G401 (cell line): Measurements from ENCODE around the gene HCN1. TPM values are rescaled to one million over a fixed set of nuclear protein-coding genes. Genes with fewer than 3 reads are reported as not detected.
"Not testable (repeated sequence)": the region's sequence is repeated elsewhere in the genome, so short reads cannot be mapped to it uniquely, and the experiment has no call there.

ENCODE experiments used
- DNase-seq: peaks from one replicate; pipeline ENCODE4 v3.0.0-alpha.2; 2015; ENCODE audit warnings: low spot score
- in situ Hi-C: cut with HindIII; loops from 2 replicates; pipeline ENCODE4 v1.10.0; 2016; ENCODE audit warnings: low sequenced_read_pairs, mixed read lengths
- total RNA-seq: library from RNA; depleted of rRNA; stranded (reverse); fragments of >200 nt; shearing (Covaris generic); gene quantifications from 2 replicates; pipeline ENCODE4 v1.2.3, GENCODE V29; 2014

The HCN1 gene
- total RNA-seq, 1 experiment from 2014 or later = not detected

GRCh38 chr5:45484781-45485180 is 211.4 kb downstream of the HCN1 start:
- in situ Hi-C loops = no loop called here
- DNase-seq = peak; percentile 83

DNA sequence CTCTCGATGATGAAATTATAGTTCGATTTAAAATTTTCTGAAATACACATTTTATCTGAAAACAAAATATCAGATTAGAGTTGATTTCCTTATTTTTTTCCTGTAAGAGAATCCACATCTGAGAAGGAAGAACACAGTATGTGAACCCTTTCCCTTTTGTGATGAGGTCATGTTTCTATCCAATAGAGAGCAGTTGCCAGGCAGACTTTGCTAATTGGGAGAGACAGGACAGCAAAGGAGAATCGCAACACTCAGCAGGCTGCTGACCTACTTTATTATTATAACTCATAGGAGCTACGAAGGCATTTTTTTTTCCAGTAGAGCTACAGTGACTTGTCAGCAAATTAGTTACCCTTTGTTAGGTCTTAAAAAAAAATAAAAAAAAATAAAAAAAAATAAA is 242.1 kb downstream of the HCN1 start:
- DNase-seq = peak; percentile 97
- in situ Hi-C loops = no loop called here

DNA sequence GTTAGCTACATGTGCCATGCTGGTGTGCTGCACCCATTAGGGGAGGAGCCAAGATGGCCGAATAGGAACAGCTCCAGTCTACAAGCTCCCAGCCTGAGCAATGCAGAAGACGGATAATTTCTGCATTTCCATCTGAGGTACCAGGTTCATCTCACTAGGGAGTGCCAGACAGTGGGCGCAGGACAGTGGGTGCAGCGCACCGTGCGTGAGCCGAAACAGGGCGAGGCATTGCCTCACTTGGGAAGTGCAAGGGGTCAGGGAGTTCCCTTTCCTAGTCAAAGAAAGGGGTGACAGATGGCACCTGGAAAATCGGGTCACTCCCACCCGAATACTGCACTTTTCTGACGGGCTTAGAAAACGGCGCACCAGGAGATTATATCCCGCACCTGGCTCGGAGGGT is 251.3 kb downstream of the HCN1 start:
- DNase-seq, in situ Hi-C loops: not testable (repeated sequence)

DNA sequence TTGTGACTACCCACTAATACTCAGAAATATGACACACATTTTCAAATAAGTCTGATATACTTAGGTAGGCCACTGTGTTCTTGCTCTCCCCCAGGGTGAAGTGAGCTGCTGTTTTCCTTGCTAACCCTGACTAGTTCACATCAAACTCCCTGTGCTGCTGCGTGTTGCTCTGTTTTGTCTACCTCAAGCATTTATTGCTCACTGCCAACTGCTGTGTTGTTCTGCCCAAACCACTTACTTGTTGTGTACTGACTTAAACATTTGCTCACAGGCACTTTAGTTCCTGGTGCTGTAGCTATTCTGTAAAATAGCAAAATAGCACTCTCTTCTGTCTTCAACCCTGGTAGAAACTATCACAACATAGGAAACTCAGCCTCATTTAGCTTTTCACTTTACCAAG is 255.7 kb downstream of the HCN1 start:
- in situ Hi-C loops = no loop called here
- peak; percentile 30 for DNase-seq

DNA sequence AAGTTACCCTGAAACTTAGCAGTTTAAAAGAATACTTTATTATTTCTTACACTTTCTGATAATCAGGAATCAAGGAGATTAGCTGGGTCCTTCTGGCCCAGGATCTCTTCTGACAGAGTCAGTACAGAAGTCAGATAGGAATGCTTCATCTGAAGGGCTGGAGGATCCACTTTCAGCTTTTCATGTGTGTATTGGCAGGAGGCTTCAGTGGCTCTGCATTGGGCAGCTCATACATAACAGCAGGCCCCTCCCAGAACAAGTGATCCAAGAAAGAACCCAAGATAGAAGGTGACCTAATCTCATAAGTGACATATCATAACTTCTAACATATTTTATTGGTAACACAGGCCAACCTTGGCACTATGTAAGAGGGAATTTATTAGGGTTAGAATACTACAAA is 258.4 kb downstream of the HCN1 start:
- no peak for DNase-seq
- in situ Hi-C loops = no loop called here

GRCh38 chr5:45417285-45417998 is 278.7 kb downstream of the HCN1 start:
- no peak for DNase-seq
- in situ Hi-C loops = no loop called here

DNA sequence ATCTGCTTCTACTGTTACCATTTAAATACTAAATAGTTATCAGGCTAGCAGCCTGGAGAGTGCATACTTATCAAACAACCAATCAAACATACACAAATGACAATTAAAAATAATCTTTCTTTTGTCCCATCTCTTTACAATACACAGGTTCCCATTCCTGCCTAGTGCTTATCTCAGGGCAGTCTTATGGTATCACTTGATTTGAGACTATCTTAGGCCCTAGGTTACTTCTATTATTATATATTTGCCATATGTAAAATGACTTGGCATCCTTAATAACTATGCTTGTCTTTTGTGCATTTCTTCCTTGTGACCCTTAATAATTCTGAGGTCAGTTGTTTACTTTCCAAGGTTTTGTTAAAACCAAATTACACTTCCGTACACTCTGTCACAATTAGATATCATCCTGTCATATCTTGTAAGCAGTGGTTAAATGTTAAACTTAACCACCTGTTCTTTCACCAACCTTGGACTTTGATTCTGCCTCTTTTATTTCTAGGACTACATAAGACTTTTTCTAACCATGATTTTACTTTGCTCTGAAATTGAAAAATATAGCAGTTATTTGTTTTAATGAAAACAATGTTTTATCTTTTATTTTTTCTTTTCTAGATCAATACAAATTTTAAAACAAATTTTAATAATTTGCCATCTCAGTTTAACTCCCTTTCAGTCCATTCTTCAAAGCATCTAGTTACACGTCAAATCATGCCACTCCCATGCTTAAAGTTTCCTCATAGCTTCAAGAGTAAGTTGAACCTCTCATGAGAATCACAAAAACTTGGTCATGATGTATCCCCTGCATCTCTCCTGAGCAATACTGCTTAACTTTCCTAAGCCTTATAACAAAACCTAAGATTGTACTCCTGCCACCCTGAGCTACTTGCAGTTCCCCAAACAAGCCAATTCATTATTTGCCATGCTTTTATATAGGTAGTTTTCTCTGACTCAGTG is 281.3 kb downstream of the HCN1 start:
- no peak for DNase-seq
- in situ Hi-C loops = no loop called here

DNA sequence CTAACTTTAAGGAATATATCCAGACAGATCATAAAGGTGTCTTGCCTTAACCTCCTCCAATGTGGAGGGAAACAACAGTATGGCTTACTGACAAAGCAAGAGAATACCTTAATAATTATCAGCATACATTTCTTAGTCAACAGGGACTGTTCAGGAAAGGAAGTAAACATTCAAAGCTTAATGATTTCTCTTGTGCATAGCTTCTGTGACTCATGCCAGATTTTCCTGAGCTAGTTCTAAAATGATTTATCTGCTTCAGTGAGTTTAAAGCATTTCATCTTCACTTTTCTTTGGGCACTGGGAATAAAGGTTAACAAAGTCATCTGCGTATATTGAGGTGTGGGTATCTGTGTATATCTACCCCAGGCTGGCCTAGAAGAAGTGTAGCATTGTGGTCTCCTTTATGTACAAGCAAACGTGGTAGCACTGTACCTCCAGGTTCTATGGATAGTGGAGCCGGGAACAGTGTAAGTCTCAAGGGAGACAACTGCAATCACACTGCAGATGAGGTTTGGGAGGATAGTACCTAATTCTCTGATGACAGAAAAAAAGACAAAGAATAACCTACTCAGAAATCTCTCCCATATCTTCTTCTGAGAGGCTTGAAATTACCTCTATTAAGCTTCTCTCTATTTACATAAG is 284.1 kb downstream of the HCN1 start:
- in situ Hi-C loops = no loop called here
- no peak for DNase-seq

- in situ Hi-C loops = no loop called here
- DNase-seq = no peak
Measured at GRCh38 chr5:45410304-45410995, 285.7 kb downstream of the HCN1 start.

DNA sequence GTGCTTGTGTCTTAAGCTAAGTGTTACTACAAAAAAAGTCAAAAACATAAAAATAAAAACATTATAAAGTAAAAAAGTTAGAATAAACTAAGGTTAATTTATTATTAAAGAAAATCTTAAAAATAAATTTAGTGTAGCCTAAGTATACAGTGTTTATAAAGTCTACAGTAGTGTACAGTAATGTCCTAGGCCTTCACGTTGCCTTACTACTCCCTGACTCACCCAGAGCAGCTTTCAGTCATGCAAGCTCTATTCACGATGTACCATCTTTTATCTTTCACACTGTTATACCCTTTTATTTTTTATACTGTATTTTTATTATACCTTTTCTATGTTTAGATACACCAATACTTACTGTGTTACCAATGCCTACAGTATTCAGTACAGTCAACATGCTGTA is 288.1 kb downstream of the HCN1 start:
- DNase-seq = no peak
- in situ Hi-C loops = no loop called here

- in situ Hi-C loops = no loop called here
- peak; percentile 8 for DNase-seq
Measured at GRCh38 chr5:45402804-45403455, 293.2 kb downstream of the HCN1 start.

- DNase-seq = peak; percentile 84
- in situ Hi-C loops = no loop called here
Measured at GRCh38 chr5:45399041-45399440, 297.1 kb downstream of the HCN1 start.

DNA sequence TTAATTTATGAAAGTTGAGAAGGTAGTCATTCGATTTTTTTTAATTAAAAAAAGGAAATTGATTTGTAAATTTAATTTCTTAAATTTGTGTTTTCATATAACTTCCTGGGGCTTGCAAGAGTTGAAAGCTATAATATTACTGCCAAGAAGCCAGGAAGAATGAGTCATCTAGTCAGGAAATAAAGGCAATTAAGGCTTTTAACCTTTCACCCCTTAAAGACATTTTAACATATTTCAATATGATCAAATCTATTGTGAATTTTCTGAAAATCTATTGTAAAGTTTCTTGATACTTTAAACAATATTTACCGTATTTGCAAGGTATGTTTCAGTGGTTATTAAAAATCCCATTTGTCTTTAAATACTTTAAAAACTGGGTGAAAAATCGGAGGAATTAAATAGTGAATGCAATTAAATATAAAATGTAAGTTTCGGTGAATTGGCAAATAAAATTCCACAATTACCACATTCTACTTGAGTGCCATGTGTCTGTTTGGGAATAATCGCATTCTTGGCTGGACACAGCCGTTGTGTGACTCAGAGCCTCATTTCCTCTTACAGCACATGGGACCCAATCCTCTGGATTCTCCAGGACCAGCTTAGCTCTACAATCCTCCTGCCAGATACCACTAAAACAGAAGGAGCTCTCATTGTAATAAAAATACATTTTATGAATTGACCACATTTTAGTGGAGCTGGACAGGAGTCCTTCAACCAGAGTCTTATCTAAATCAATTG is 310.7 kb downstream of the HCN1 start:
- in situ Hi-C loops = no loop called here
- peak; percentile 26 for DNase-seq

- in situ Hi-C loops = no loop called here
- DNase-seq = no peak
Measured at GRCh38 chr5:45383985-45384384, 312.2 kb downstream of the HCN1 start.

- in situ Hi-C loops = no loop called here
- DNase-seq = no peak
Measured at GRCh38 chr5:45382583-45382982, 313.6 kb downstream of the HCN1 start.

GRCh38 chr5:45376417-45376816 is 319.8 kb downstream of the HCN1 start:
- in situ Hi-C loops = no loop called here
- no peak for DNase-seq

GRCh38 chr5:45372629-45373028 is 323.6 kb downstream of the HCN1 start:
- in situ Hi-C loops = no loop called here
- no peak for DNase-seq

- DNase-seq, in situ Hi-C loops: not testable (repeated sequence)
Measured at GRCh38 chr5:45371423-45371822, 324.8 kb downstream of the HCN1 start.
